Measurements from ENCODE around the gene XPO4.

DNA sequence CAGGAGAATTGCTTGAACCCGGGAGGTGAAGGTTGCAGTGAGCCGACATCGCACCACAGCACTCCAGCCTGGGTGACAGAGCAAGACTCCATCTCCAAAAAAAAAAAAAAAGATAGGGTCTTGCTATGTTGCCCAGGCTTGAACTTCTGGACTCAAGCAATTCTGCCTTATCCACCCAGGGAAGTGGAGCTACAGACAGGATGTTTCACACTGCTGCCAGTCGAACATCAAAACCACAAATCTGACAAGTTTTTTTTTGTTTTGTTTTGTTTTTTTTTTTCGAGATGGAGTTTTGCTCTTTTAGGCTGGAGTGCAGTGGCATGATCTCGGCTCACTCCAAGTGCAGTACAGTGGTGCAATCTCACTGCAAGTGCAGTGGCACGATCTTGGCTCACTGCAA is 10.8 kb downstream of the XPO4 start:
- TF ChIP-seq, protein P1, sequence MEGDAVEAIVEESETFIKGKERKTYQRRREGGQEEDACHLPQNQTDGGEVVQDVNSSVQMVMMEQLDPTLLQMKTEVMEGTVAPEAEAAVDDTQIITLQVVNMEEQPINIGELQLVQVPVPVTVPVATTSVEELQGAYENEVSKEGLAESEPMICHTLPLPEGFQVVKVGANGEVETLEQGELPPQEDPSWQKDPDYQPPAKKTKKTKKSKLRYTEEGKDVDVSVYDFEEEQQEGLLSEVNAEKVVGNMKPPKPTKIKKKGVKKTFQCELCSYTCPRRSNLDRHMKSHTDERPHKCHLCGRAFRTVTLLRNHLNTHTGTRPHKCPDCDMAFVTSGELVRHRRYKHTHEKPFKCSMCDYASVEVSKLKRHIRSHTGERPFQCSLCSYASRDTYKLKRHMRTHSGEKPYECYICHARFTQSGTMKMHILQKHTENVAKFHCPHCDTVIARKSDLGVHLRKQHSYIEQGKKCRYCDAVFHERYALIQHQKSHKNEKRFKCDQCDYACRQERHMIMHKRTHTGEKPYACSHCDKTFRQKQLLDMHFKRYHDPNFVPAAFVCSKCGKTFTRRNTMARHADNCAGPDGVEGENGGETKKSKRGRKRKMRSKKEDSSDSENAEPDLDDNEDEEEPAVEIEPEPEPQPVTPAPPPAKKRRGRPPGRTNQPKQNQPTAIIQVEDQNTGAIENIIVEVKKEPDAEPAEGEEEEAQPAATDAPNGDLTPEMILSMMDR (IDR thresholded peaks at IDR 0.05; ENCODE audit: insufficient read depth, low read length): no peak
- no peak for TF ChIP-seq GABPA (IDR thresholded peaks at IDR 0.05; ENCODE audit: low read depth)
- no peak for TF ChIP-seq SPI1 (IDR thresholded peaks at IDR 0.05; ENCODE audit: borderline replicate concordance, low read depth)
- no peak for TF ChIP-seq POLR2AphosphoS5 (IDR thresholded peaks at IDR 0.05; ENCODE audit: low read depth)
